ENCODE results near the gene MYO1G. TPM values are rescaled to one million over a fixed set of nuclear protein-coding genes. Genes with fewer than 3 reads are reported as not detected.

MYO1G gene
- total RNA-seq, 2 experiments from 2014 or later = 399 to 403 TPM

DNA sequence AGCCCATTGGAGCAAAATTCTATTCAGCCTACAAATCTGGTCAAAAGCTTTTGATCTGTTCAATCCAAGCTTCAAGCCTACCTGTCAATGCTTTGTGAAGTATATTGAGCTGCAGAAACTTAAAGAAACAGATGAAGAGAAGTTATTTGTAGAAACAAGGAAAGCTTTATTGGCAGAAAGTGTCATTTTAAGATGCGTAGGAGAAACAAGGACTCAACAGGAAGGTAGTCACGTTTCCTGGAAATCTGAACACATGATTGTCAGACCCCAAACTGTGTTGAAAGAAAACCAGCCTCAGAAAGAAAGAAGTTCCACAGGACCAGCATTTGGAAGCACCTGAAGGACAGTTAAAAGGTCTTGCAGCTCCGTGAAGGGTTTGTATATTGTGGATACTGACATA lies 58.7 kb downstream of the MYO1G start:
- Mint-ChIP-seq H3K9me3 (no peaks in the 10 kb centered on the region), H3K4me1 (ENCODE audit: low read depth) (peaks cover 21% of the 10 kb centered on the region), H3K27ac (peak overlapping the region; percentile 52), H3K4me3 (no peak overlapping the region), H3K27me3 (no peaks in the 10 kb centered on the region), H3K36me3 (ENCODE audit: low read depth) (no peaks in the 10 kb centered on the region)
- CTCF ChIA-PET = interaction anchor here (0.7 to 10.5 kb wide), 7 partner anchors 34 to 216 kb away, joined by 3 to 199 read pairs (median 4); partner anchors contain the start of genes H2AZ2 and PURB
- ATAC-seq (no peak), DNase-seq (no peak)
- POLR2A ChIA-PET = interaction anchor here (1.0 to 4.5 kb wide), 6 partner anchors 24 to 89 kb away, joined by 3 to 25 read pairs (median 5); partner anchors contain the start of genes H2AZ2 and PURB
- no peak for TF ChIP-seq CTCF (IDR thresholded peaks at IDR 0.05)
- intact Hi-C loops (cut with micrococcal nuclease) = loop anchor here (5.0 kb wide), 1 partner anchor 33 kb away; the partner anchor contains the start of gene PURB

DNA sequence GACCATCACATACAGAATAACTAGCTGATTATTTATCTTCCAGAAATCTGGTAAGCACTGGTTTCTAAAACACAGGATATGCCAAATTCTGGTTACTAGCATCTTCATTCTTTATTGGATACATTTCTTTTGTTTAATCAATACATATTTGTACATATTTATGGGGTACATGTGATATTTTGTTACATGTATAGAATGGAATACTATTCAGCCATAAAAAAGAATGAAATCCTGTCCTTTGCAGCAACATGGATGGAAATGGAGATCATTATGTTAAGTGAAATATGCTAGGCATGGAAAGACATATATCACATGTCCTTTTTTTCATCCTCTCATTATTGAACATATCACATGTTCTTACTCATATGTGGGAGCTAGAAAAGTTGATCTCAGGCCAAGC lies 60.8 kb downstream of the MYO1G start:
- ATAC-seq = no peak
- ChIA-PET POLR2A (interaction anchor here (0.8 to 3.6 kb wide), 3 partner anchors 27 to 116 kb away, joined by 3 to 15 read pairs (median 3); partner anchors contain the start of gene PURB), CTCF (interaction anchor here (1.1 to 10.5 kb wide), 2 partner anchors 66 to 218 kb away, joined by 3 to 199 read pairs; partner anchors contain the start of gene H2AZ2)
- Mint-ChIP-seq H3K36me3 (ENCODE audit: low read depth) (no peaks in the 10 kb centered on the region), H3K27ac (no peak overlapping the region), H3K4me1 (ENCODE audit: low read depth) (peaks cover 36% of the 10 kb centered on the region), H3K27me3 (no peaks in the 10 kb centered on the region), H3K4me3 (no peak overlapping the region), H3K9me3 (no peaks in the 10 kb centered on the region)
- no peak for TF ChIP-seq CTCF (IDR thresholded peaks at IDR 0.05)
- intact Hi-C loops (cut with micrococcal nuclease) = no loop called here
- DNase-seq = no peak

DNA sequence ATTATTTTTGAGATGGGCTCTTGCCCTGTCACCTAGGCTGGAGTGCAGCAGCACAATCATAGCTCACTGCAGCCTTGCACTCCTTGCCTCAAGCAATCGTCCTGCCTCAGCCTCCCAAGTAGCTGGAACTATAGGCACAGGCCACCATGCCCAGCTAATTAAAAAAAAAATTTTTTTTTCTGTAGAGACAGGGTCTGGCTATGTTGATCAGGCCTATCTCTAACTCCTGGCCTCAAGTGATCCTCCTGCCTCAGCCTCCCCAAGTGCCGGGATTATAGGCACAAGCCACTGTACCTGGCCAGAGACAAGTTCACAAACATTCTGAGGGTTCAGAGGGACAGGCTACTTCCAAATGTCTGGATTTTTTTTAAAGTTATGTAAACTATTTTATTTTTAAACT lies 61.4 kb downstream of the MYO1G start:
- ChIA-PET CTCF (interaction anchor here (1.1 to 10.5 kb wide), 2 partner anchors 66 to 219 kb away, joined by 3 to 199 read pairs; partner anchors contain the start of gene H2AZ2), POLR2A (interaction anchor here (0.9 to 3.6 kb wide), 2 partner anchors 32 to 115 kb away, joined by 3 to 15 read pairs; partner anchors contain the start of gene PURB)
- no peak overlapping the region for H3K4me3 Mint-ChIP-seq
- no peak for TF ChIP-seq CTCF (IDR thresholded peaks at IDR 0.05)
- H3K4me1 Mint-ChIP-seq (ENCODE audit: low read depth) = peaks cover 36% of the 10 kb centered on the region
- no peaks in the 10 kb centered on the region for H3K9me3 Mint-ChIP-seq
- no peak overlapping the region for H3K27ac Mint-ChIP-seq
- intact Hi-C loops (cut with micrococcal nuclease) = no loop called here
- H3K36me3 Mint-ChIP-seq (ENCODE audit: low read depth) = no peaks in the 10 kb centered on the region
- ATAC-seq (no peak), DNase-seq (no peak)
- no peaks in the 10 kb centered on the region for H3K27me3 Mint-ChIP-seq

DNA sequence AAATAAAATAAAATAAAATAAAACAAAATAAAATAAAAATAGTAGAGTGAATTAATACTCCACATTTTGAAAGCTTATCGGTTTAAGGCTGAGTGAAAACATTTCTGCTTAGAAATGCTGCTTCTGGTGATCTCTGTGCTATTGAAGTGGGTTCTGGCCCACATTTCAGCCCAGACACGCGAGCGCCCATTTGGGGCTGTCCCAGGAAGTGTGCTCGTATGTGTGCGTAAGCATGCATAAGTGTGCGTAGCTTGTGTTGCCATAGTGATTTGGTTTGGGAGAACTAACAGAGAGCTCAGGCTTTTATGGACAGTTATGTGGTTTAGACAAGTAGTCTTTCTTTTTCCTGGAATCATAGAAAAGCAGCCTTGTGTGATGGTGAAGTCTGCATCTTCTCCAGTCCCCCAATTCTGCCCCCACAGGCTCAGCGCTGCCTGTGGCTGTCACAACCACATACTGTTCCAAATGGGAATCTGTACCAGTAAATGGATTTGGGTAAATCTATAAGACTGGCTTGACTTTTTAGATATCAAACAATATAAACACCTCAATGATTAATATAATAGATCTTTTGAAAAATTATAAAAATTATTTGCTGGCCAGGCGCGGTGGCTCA lies 63.7 kb downstream of the MYO1G start:
- intact Hi-C loops (cut with micrococcal nuclease) = no loop called here
- H3K36me3 Mint-ChIP-seq (ENCODE audit: low read depth) = no peaks in the 10 kb centered on the region
- ChIA-PET CTCF (interaction anchor here (0.8 to 1.2 kb wide), 6 partner anchors 23 to 69 kb away, joined by 3 to 5 read pairs (median 4); partner anchors contain the start of gene PURB), POLR2A (interaction anchor here (0.6 to 1.4 kb wide), 15 partner anchors 10 to 334 kb away, joined by 3 to 12 read pairs (median 3); partner anchors contain the start of genes PURB and TBRG4)
- ATAC-seq (peak; percentile 96), DNase-seq (peak; percentile 89)
- no peak overlapping the region for H3K4me3 Mint-ChIP-seq
- H3K27me3 Mint-ChIP-seq = no peaks in the 10 kb centered on the region
- peak overlapping the region; percentile 75 for H3K27ac Mint-ChIP-seq
- no peaks in the 10 kb centered on the region for H3K9me3 Mint-ChIP-seq
- H3K4me1 Mint-ChIP-seq (ENCODE audit: low read depth) = peaks cover 25% of the 10 kb centered on the region
- TF ChIP-seq CTCF (IDR thresholded peaks at IDR 0.05) = no peak
